Endothelial cell of umbilical vein (primary cell): Measurements from ENCODE around the gene ANKRD13B. TPM values are rescaled to one million over a fixed set of nuclear protein-coding genes. Genes with fewer than 3 reads are reported as not detected.

Source experiments
- BruUV-seq: library from RNA; stranded (reverse); fragments of 400-500 nt; replicated peaks from 2 replicates; lab custom pipeline; 2021; lab: Mats Ljungman, UMichigan
- CTCF ChIA-PET: fragments of 300-600, 350-600 bp; sonication (Branson Sonifier 250); formaldehyde crosslinking; loops from one replicate; lab custom pipeline; 2021; ENCODE audit warnings: antibody characterized with exemption, inconsistent platforms; lab: Charles Lee
- POLR2A ChIA-PET: fragments of 300-600, 350-600 bp; sonication (Branson Sonifier 250); formaldehyde crosslinking; loops from one replicate; lab custom pipeline; 2021; ENCODE audit warnings: antibody characterized with exemption, inconsistent platforms; lab: Charles Lee
- DNase-seq: peaks from one replicate; pipeline ENCODE4 v3.0.0-alpha.2; 2011; ENCODE audit warnings: low read depth, low spot score
- FAIRE-seq: peaks from 2 replicates; lab custom pipeline; 2011; peaks lifted over from hg19 to GRCh38; lab: Jason Lieb, UNC
- H2AFZ ChIP-seq: 2 replicates; pipeline ENCODE4 v1.6.0; 2012; ENCODE audit warnings: low read depth, low read length, control low read depth, inconsistent platforms
- H3K27ac ChIP-seq: 2 replicates; pipeline ENCODE4 v1.5.1; 2011; ENCODE audit warnings: low read depth, mild to moderate bottlenecking, control low read depth, low read length, moderate library complexity; ENCODE audit not compliant: insufficient read depth
- H3K27me3 ChIP-seq, 2 experiments: 2 replicates each; pipeline versions ENCODE4 v1.6.0 to v1.6.1; 2011; ENCODE audit warnings: low read length in 2 of 2, mixed read lengths in 1 of 2; ENCODE audit not compliant: control insufficient read depth in 2 of 2, insufficient read depth in 2 of 2
- H3K36me3 ChIP-seq, 2 experiments: 2 replicates in 1 of 2; 3 replicates in 1 of 2; pipeline ENCODE4 v1.5.1; 2011; ENCODE audit warnings: low read length in 2 of 2, mild to moderate bottlenecking in 1 of 2, moderate library complexity in 1 of 2; ENCODE audit not compliant: control insufficient read depth in 2 of 2, insufficient read depth in 2 of 2; ENCODE audit errors: extremely low read depth in 1 of 2
- H3K4me1 ChIP-seq: 3 replicates; pipeline ENCODE4 v1.5.1; 2011; ENCODE audit warnings: mild to moderate bottlenecking, low read length; ENCODE audit not compliant: control insufficient read depth, insufficient read depth; ENCODE audit errors: extremely low read depth
- H3K4me2 ChIP-seq: 2 replicates; pipeline ENCODE4 v1.6.1; 2011; ENCODE audit warnings: low read length, control low read depth, mixed read lengths; ENCODE audit not compliant: insufficient read depth
- H3K4me3 ChIP-seq, 3 experiments: fragments of 200-600 bp in 1 of 3; sonication (generic), shearing (Covaris generic) in 1 of 3; replicated peaks in 1 of 3; 2 replicates each; pipeline ENCODE4 v1.5.1; 2011 to 2016; ENCODE audit warnings: control low read depth in 3 of 3, low read length in 3 of 3, mild to moderate bottlenecking in 2 of 3, inconsistent platforms in 1 of 3, low read depth in 1 of 3, moderate library complexity in 1 of 3; ENCODE audit not compliant: insufficient read depth in 1 of 3
- H3K79me2 ChIP-seq: 2 replicates; pipeline ENCODE4 v1.6.0; 2012; ENCODE audit warnings: low read length, inconsistent platforms; ENCODE audit not compliant: control insufficient read depth, insufficient read depth
- H3K9ac ChIP-seq: replicated peaks from 2 replicates; pipeline ENCODE3; 2011; ENCODE audit warnings: low read length, control low read depth; ENCODE audit not compliant: insufficient read depth; ENCODE audit errors: extremely low read depth
- H3K9me1 ChIP-seq: replicated peaks from 3 replicates; pipeline ENCODE4 v1.6.0; 2011; ENCODE audit warnings: mild to moderate bottlenecking, low read length; ENCODE audit not compliant: control insufficient read depth, insufficient read depth; ENCODE audit errors: extremely low read depth
- H3K9me3 ChIP-seq: replicated peaks from 2 replicates; pipeline ENCODE4 v1.5.1; 2012; ENCODE audit warnings: low read length, inconsistent platforms; ENCODE audit not compliant: control insufficient read depth, insufficient read depth
- H4K20me1 ChIP-seq: replicated peaks from 2 replicates; pipeline ENCODE3; 2011; ENCODE audit warnings: mild to moderate bottlenecking, low read length; ENCODE audit not compliant: control insufficient read depth, insufficient read depth; ENCODE audit errors: extremely low read depth
- CTCF ChIP-seq, 2 donors: IDR thresholded peaks; 1 replicate in 1 of 2; 2 replicates in 1 of 2; pipeline ENCODE4 v1.5.1; 2011; ENCODE audit warnings: low read length in 2 of 2, mild to moderate bottlenecking in 2 of 2, moderate library complexity in 2 of 2, control low read depth in 1 of 2, inconsistent platforms in 1 of 2, low read depth in 1 of 2; ENCODE audit not compliant: insufficient read depth in 1 of 2; ENCODE audit errors: extremely low read depth in 1 of 2
- EZH2 ChIP-seq: IDR thresholded peaks from 2 replicates; pipeline ENCODE4 v1.6.1; 2012; ENCODE audit warnings: borderline replicate concordance, low read depth, mild to moderate bottlenecking, moderate library complexity, low read length, inconsistent platforms; ENCODE audit not compliant: severe bottlenecking
- FOS ChIP-seq: IDR thresholded peaks from 2 replicates; pipeline ENCODE4 v1.6.1; 2011; ENCODE audit warnings: mild to moderate bottlenecking, low read length, moderate library complexity, borderline replicate concordance; ENCODE audit not compliant: insufficient read depth
- GATA2 ChIP-seq: IDR thresholded peaks from 2 replicates; pipeline ENCODE4 v1.7.0; 2011; ENCODE audit warnings: low read depth, mild to moderate bottlenecking, moderate library complexity, mixed read lengths, low read length; ENCODE audit not compliant: insufficient read length, insufficient read depth
- JUN ChIP-seq: IDR thresholded peaks from 2 replicates; pipeline ENCODE4 v1.6.1; 2011; ENCODE audit warnings: borderline replicate concordance, low read depth; ENCODE audit not compliant: insufficient read length, insufficient read depth
- MYC ChIP-seq: IDR thresholded peaks from one replicate; pipeline ENCODE4 v1.6.1; 2011; ENCODE audit warnings: mild to moderate bottlenecking, low read depth, low read length
- POLR2A ChIP-seq: IDR thresholded peaks from 2 replicates; pipeline ENCODE4 v1.6.1; 2012; ENCODE audit warnings: low read depth, mild to moderate bottlenecking, control low read depth, low read length
- POLR2AphosphoS5 ChIP-seq: IDR thresholded peaks from 2 replicates; pipeline ENCODE4 v1.6.1; 2012; ENCODE audit warnings: low read depth, mild to moderate bottlenecking, control low read depth, low read length, moderate library complexity; ENCODE audit not compliant: insufficient read depth
- dilution Hi-C: fragments of 300-500 bp; cut with MboI; formaldehyde crosslinking; loops from one replicate; pipeline ENCODE4 v1.15.0; 2019; ENCODE audit warnings: low sequenced_read_pairs; ENCODE audit not compliant: extremely low pct_ligation_motif_present
- intact Hi-C: fragments of 100-400 bp; cut with micrococcal nuclease; formaldehyde crosslinking; loops from one replicate; pipeline ENCODE4 v1.10.0; 2022
- polyA plus RNA-seq, 4 experiments: library from polyadenylated mRNA; depleted of rRNA in 3 of 4; stranded (reverse) in 3 of 4; unstranded in 1 of 4; fragments of >200 nt; gene quantifications; 2 replicates each; pipeline versions ENCODE4 v1.2.1 to v1.2.3, GENCODE V29; 2011 to 2012; ENCODE audit warnings: missing spikeins in 1 of 4
- total RNA-seq: library from RNA; stranded (reverse); gene quantifications from 2 replicates; pipeline ENCODE4 v1.2.3, GENCODE V29; 2021
- TF ChIP-seq, protein P1 (sequence below): IDR thresholded peaks from 2 replicates; pipeline ENCODE4 v1.6.1; 2011; ENCODE audit not compliant: insufficient read depth, insufficient read length

ANKRD13B gene
- total and polyA plus RNA-seq, 2 donors (not counting 3 experiments of a cell fraction or from before 2014, with no cell fraction given), result 21.1 to 23.2 TPM

- no peak overlapping the region for H3K9ac ChIP-seq
- H3K9me1 ChIP-seq, result no peaks in the 10 kb centered on the region
- peaks cover 15 to 26% of the 10 kb centered on the region in 2 experiments for H3K36me3 ChIP-seq
- intact Hi-C loops (no loop called here), dilution Hi-C loops (no loop called here)
- CTCF ChIA-PET, result interaction anchor here (4.3 to 9.4 kb wide), 2 partner anchors 9 to 33 kb away, joined by 113 to 152 read pairs; partner anchors contain the start of gene ANKRD13B
- TF ChIP-seq POLR2A, result no peak
- no peak for TF ChIP-seq GATA2
- no peak for TF ChIP-seq POLR2AphosphoS5
- no peak for TF ChIP-seq CTCF (IDR thresholded peaks at IDR 0.05; ENCODE audit: extremely low read depth in 1 of 2, insufficient read depth in 1 of 2, low read depth in 1 of 2, low read length in 2 of 2)
- no peak for TF ChIP-seq EZH2
- no peak for TF ChIP-seq MYC
- TF ChIP-seq FOS, result no peak
- no peak for TF ChIP-seq JUN
- TF ChIP-seq, protein P1, sequence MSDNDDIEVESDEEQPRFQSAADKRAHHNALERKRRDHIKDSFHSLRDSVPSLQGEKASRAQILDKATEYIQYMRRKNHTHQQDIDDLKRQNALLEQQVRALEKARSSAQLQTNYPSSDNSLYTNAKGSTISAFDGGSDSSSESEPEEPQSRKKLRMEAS, result no peak
- H3K4me2 ChIP-seq, result no peak overlapping the region
- H3K4me3 ChIP-seq, result no peak overlapping the region
- H4K20me1 ChIP-seq, result no peaks in the 10 kb centered on the region
- no peak overlapping the region for H2AFZ ChIP-seq
- peaks cover 45% of the 10 kb centered on the region for H3K4me1 ChIP-seq
- no peak for DNase-seq
- BruUV-seq, result no TSS peak
- peak; percentile 12 for FAIRE-seq
- H3K27me3 ChIP-seq, result no peaks in the 10 kb centered on the region
- no peaks in the 10 kb centered on the region for H3K9me3 ChIP-seq
- POLR2A ChIA-PET, result no interaction called here
- peak overlapping the region; percentile 96 for H3K27ac ChIP-seq
- peaks cover 72% of the 10 kb centered on the region for H3K79me2 ChIP-seq
Measured at GRCh38 chr17:29583324-29584248, 9.3 kb upstream of the ANKRD13B start.
